Fibroblast of pulmonary artery (primary cell): ENCODE measurements around the gene PLAC9.

Experiments used
- DNase-seq: peaks from one replicate; pipeline ENCODE4 v3.0.0-alpha.2; 2010; ENCODE audit warnings: low read depth
- H3K4me3 ChIP-seq: replicated peaks from 2 replicates; pipeline ENCODE4 v1.5.1; 2011; ENCODE audit warnings: low read depth, mild to moderate bottlenecking, control low read depth, low read length, moderate library complexity
- TF ChIP-seq, protein P1 (sequence below): IDR thresholded peaks from 2 replicates; pipeline ENCODE4 v1.5.1; 2011; ENCODE audit warnings: mild to moderate bottlenecking, control low read depth, low read length, inconsistent platforms; ENCODE audit errors: missing control alignments

The PLAC9 gene

DNA sequence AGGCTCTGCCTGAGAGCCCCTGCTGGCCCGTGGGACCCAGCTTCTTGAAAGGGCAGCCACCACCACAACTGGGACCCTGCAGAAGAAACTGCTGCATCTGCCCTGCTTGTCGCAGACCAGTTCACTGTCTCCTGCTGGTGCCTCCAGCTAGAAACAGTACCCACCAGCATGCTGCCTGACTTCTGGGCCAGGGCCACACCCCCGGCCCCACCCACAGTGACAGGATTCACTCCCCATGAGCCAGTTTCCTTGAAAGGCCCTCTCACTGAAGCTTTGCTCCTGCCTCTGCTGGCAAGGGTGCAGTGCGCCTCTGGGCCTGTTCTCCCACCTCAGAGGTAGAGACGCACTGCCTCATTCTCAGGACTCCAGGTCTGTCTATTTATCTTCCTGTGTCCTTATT is 40.4 kb downstream of the PLAC9 start:
- TF ChIP-seq, protein P1, sequence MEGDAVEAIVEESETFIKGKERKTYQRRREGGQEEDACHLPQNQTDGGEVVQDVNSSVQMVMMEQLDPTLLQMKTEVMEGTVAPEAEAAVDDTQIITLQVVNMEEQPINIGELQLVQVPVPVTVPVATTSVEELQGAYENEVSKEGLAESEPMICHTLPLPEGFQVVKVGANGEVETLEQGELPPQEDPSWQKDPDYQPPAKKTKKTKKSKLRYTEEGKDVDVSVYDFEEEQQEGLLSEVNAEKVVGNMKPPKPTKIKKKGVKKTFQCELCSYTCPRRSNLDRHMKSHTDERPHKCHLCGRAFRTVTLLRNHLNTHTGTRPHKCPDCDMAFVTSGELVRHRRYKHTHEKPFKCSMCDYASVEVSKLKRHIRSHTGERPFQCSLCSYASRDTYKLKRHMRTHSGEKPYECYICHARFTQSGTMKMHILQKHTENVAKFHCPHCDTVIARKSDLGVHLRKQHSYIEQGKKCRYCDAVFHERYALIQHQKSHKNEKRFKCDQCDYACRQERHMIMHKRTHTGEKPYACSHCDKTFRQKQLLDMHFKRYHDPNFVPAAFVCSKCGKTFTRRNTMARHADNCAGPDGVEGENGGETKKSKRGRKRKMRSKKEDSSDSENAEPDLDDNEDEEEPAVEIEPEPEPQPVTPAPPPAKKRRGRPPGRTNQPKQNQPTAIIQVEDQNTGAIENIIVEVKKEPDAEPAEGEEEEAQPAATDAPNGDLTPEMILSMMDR: no peak
- no peak for DNase-seq
- H3K4me3 ChIP-seq: no peak overlapping the region

DNA sequence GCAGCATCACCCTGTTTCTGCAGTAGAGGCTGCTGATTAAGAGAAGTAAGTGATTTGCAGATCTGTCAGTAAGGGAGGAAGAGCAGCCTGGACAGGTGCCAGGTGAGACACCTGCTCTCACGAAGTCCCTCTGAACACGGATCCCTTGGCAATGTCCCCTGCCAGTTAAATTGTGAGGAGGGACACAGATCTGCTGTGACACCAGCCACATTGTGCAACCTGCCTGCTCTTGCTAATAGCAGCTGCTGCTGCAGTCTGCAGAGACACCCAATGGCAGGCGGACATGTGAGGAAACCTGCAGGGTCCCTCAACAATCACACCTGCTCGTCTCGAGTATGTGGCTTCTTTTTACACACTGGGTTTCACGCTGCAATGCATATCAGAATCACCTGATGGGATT is 40.9 kb downstream of the PLAC9 start:
- no peak for DNase-seq
- TF ChIP-seq, protein P1: no peak
- H3K4me3 ChIP-seq: no peak overlapping the region

DNA sequence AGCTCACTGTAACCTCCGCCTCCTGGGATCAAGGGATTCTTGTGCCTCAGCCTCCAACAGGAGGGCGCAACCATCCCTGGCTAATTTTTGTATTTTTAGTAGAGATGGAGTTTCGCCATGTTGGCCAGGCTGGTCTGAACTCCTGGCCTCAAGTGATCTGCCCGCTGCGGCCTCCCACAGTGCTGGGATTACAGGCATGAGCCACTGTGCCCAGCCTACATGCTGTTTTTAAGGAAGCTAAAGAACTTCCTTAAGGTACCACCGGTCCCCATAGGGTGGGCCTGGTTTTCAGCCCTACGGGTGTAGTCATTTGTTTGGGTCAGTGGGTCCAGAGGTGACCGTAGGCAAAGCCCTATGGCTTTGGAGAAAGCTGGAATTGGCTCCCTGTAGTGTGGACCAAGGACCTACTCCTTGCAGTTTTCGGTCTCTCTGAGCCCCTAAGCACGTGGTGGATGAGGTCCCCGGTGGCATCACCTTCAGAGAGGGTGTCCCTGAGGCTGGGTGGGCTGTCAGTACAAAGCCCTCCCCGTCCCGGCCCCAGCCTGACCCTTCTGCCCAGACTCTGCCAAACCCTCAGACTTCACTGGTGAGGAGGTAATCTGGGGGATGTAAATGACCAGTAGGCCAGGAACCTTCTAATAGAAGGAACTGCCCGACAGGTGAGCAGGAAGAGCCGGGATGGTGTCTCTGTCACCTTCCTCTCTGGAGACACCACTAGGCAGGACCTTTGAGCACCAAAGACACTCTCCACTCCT is 42.3 kb downstream of the PLAC9 start:
- TF ChIP-seq, protein P1: no peak
- no peak overlapping the region for H3K4me3 ChIP-seq
- DNase-seq: no peak

DNA sequence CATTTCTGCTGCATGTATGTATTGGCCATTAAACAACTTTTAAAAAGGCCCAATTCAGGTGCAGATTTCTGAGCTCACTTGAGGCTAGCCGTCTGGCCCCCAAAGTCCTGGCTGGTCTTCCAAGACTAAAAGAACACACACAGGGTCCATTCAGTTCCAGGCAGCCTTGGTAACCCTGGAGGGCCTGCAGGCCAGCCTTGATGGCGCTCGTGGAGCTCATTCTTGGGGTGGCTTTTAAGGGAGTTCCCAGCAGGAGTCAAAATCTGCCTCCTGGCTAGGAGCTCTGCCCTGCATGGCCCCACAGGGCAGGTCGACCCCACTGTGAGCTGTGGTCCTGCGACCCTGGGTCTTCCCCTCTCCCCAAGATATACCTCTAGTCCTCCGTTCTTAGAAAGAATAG is 44.0 kb downstream of the PLAC9 start:
- no peak for DNase-seq
- H3K4me3 ChIP-seq: no peak overlapping the region
- TF ChIP-seq, protein P1: no peak

DNA sequence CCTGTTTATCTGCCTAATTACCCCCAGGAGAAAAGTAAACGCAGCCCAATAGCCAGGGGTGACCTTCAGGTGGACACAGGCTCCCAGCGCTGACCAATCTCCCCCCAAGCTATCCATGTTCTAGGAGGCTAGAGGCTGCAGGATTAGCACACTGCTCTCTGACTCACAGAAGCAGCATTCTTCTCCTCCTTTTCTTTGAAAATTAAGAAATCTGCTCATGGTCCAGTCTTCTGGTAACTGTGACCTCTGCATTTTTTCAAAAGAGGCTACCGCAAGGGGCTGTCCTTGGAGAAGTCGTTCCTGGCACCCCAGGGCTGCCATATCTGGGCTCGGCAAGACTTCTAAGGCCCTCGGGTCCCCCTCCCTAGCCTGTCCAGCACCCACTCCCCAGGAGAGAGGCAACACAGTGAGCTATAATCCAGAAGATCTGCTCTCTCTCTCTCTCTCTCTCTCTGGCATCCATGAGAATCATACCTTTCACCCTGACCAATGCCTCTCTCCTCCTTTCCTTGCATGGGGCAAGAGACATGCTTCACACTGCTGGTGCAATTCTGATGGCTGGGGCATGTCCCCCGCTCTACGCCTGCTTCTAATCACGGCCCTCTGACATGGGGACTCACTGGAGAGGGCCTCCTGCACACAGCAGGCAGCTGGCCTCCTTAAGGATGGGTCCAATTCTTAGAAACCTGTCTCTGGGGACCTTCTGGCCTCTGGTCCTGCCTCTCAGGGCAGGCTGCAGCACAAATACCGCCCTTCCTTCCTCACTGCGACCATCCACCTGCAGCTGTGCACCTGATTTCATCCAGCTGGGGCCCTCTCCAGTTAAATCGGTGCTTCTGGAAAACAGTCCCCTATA is 45.5 kb downstream of the PLAC9 start:
- H3K4me3 ChIP-seq: no peak overlapping the region
- TF ChIP-seq, protein P1: no peak
- peak; percentile 55 for DNase-seq

DNA sequence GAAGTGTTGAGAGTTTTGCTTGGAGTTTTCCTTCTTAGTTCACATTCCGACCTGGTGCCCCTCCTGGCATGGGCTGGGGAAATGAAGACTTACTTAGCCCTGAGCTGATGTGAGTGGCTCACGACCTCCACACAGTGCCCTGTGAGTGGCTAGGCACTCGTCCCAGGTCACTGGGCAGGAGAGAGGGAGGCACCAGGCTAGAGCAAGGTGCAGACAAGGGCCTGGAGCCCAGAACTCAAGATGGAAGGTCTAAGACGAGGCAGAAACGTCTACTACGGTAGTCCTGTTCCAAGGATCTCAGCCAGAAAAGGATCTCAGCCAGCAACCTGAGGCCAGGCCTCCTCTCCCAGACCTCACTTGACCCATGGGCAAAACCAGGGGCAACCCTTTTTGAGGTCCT is 50.5 kb downstream of the PLAC9 start:
- DNase-seq: no peak
- TF ChIP-seq, protein P1: no peak
- H3K4me3 ChIP-seq: no peak overlapping the region
